HG03196 (cell line): Measurements from ENCODE around the gene FAM110C.

ENCODE experiments used
- ATAC-seq: cut with Tn5 transposase; IDR thresholded peaks from one replicate; pipeline ENCODE4 v1.9.1; 2021; ENCODE audit not compliant: unreplicated experiment

The FAM110C gene

DNA sequence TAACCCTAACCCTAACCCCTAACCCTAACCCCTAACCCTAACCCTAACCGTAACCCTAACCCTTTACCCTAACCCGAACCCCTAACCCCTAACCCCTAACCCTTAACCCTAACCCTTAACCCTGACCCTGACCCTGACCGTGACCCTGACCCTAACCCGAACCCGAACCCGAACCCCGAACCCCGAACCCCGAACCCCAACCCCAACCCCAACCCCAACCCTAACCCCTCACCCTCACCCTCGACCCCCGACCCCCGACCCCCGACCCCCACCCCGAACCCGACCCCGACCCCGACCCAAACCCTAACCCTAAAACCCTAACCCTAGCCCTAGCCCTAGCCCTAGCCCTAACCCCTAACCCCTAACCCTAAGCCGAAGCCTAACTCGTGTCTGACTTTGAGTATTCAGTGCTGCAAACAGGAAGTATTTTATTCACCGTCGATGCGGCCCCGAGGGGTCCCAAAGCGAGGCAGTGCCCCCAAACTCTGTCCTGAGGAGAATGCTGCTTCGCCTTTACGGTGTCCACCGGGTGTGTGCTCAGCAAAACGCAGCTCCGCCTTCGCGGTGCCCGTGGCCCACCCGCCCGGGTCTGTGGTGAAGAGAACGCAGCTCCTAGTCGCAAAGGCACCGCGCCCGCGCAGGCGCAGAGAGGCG, 36.0 kb downstream of the FAM110C start:
- no peak for ATAC-seq
